ENCODE results near the gene WWOX.
"Not testable (repeated sequence)": the region's sequence is repeated elsewhere in the genome, so short reads cannot be mapped to it uniquely, and the experiment has no call there.

WWOX gene

DNA sequence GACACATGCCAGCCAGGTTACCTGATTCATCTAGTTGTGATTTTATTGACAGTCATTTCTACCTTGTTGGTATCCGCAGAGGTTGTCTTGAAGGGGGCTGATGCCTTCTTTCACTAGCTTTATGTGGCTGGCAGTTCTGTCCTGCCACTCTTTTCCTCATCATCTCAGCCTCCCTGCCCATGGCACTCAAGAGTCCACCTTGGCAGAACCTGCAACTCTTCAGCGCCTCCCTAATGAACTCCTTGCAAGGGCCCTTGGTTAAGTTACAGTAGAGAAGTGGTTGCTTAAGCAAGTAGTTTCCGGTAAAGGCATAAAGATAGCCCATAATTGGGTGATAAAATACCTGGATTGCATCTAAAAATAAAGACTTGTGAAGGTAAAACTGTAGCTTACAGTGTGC, 489.9 kb downstream of the WWOX start:
- Histone ChIP-seq H3K27ac (ENCODE audit: low read length) (no peak overlapping the region), H3K9ac (ENCODE audit: low read length) (no peak overlapping the region), H3K4me1 (ENCODE audit: control insufficient read depth, low read depth, low read length) (peaks cover 11% of the 10 kb centered on the region), H3K36me3 (ENCODE audit: control insufficient read depth, low read depth, low read length) (no peaks in the 10 kb centered on the region), H3K4me3 (ENCODE audit: low read length) (no peak overlapping the region), H3K9me3 (ENCODE audit: control insufficient read depth, low read depth, low read length) (no peaks in the 10 kb centered on the region), H3K27me3 (ENCODE audit: control insufficient read depth, insufficient read depth, low read length) (no peaks in the 10 kb centered on the region)

DNA sequence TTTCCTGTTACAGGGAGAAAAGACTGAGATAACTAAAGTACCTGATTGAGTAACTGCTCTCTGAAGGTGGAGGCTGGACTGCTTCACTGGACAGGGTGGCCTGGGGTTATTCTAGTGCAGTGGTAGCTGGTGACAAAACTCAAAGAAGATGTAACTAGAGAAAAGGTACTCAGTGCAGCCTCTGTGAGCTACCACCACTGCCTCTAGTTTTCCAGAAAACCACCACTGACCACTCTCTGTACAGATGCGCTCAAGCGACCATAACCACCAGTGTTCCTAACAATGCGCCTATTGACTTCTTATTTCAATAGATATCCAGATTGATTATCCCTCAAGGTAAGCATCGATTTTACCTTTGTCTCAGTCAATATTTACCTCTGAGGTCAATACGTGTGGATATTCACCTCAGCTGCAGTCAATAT, 492.2 kb downstream of the WWOX start:
- Histone ChIP-seq H3K4me1 (ENCODE audit: control insufficient read depth, low read depth, low read length) (peaks cover 11% of the 10 kb centered on the region), H3K4me3 (ENCODE audit: low read length) (no peak overlapping the region), H3K9me3 (ENCODE audit: control insufficient read depth, low read depth, low read length) (no peaks in the 10 kb centered on the region), H3K36me3 (ENCODE audit: control insufficient read depth, low read depth, low read length) (no peaks in the 10 kb centered on the region), H3K9ac (ENCODE audit: low read length) (no peak overlapping the region), H3K27ac (ENCODE audit: low read length) (no peak overlapping the region), H3K27me3 (ENCODE audit: control insufficient read depth, insufficient read depth, low read length) (no peaks in the 10 kb centered on the region)

DNA sequence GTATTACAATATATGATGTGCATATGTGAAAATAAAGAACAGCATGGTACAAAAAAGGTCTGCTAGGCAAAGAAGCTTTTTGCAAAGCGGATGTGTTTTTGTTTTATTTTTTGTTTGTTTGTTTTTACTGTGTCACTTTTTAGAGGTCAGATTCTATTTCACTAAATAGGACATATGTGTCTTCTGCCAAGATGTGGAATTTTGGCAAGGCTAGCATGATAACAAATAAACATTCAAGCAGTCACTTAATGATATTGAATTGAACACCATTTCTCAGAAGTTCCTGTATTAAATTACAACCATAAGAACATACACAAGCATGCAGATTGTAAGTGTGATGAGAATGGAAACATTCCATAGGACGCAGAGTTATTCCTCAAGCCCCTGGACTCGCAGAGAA, 492.7 kb downstream of the WWOX start:
- H3K9me3 ChIP-seq (ENCODE audit: control insufficient read depth, low read depth, low read length) = no peaks in the 10 kb centered on the region
- no peak overlapping the region for H3K27ac ChIP-seq (ENCODE audit: low read length)
- H3K4me1 ChIP-seq (ENCODE audit: control insufficient read depth, low read depth, low read length) = peaks cover 11% of the 10 kb centered on the region
- H3K36me3 ChIP-seq (ENCODE audit: control insufficient read depth, low read depth, low read length) = no peaks in the 10 kb centered on the region
- no peaks in the 10 kb centered on the region for H3K27me3 ChIP-seq (ENCODE audit: control insufficient read depth, insufficient read depth, low read length)
- H3K4me3 ChIP-seq (ENCODE audit: low read length) = no peak overlapping the region
- no peak overlapping the region for H3K9ac ChIP-seq (ENCODE audit: low read length)

DNA sequence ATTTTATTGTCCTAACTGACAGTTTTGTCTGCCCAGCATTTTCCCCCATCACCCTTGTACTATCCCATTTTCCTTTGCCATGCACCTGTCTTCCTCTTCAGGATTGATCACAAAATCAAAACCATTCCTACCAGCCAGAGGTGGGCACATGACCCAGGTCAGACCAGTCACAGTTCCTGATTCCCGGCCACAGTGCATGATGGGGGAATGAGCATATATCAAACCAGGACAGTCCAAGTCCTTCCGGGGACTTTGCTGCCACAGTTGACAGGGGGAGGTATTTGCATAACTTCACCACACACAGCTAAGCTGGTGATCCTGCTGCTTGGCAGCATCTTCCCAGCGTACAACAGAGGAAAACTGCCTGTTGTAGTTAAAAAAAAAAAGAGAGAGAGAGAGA, 493.9 kb downstream of the WWOX start:
- Histone ChIP-seq H3K4me1 (ENCODE audit: control insufficient read depth, low read depth, low read length) (peaks cover 7% of the 10 kb centered on the region), H3K9me3 (ENCODE audit: control insufficient read depth, low read depth, low read length) (no peaks in the 10 kb centered on the region), H3K27me3 (ENCODE audit: control insufficient read depth, insufficient read depth, low read length) (no peaks in the 10 kb centered on the region), H3K9ac (ENCODE audit: low read length) (no peak overlapping the region), H3K27ac (ENCODE audit: low read length) (no peak overlapping the region), H3K4me3 (ENCODE audit: low read length) (no peak overlapping the region), H3K36me3 (ENCODE audit: control insufficient read depth, low read depth, low read length) (no peaks in the 10 kb centered on the region)

DNA sequence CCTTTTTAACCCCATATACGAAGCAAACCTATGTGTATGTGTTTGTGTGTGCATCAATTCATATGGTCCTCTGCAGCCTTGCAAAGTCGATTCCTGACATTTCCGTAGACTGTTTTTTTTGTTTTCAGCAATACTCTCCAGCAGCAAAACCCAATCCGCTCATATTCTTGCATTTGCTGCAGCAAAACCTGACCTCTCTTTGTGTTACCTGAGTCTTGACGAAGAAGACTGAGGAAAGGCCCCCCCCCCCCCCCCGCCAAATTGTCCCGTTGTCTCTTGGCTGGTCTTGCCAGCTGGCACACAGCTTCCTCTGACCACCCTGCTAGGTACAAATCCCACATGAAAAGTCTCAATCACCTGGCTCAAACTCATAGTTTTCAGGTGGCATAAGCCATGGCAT, 494.7 kb downstream of the WWOX start:
- H3K9ac ChIP-seq (ENCODE audit: low read length) = no peak overlapping the region
- H3K4me1 ChIP-seq (ENCODE audit: control insufficient read depth, low read depth, low read length) = peaks cover 7% of the 10 kb centered on the region
- no peaks in the 10 kb centered on the region for H3K27me3 ChIP-seq (ENCODE audit: control insufficient read depth, insufficient read depth, low read length)

DNA sequence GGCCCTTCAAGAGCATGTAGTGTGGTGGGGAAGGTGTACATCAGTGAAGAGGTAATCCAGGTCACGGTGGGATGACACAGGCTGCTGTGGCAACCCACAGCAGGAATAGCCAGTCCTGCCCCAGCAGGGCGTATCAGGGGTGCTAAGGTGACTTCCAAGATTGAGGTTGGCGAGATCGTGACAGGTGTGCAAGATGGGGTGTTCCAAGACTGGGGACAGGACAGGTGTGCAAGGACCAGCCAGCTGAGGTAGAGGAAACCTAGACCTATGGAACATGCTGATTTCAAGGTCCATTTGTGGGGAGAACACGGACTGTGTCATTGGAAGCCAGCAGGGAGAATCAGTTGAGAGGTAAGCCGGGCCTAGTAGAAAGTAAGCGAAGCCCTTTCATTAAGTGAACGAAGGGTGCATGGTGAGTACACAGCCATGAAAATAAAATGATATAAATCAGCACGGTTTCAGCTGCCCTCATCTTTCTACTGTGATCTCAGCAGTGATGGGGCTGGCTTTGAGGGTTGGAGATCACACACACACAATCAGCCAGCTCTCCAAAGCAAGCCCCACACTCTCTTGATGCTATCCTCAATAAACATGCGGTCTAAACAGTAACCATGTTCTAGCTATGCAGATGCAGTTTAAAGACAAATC, 497.0 kb downstream of the WWOX start:
- Histone ChIP-seq H3K9me3 (ENCODE audit: control insufficient read depth, low read depth, low read length) (no peaks in the 10 kb centered on the region), H3K27ac (ENCODE audit: low read length) (no peak overlapping the region), H3K4me1 (ENCODE audit: control insufficient read depth, low read depth, low read length) (peaks cover 7% of the 10 kb centered on the region)

More for the DNA sequence above, 494.7 kb downstream of the WWOX start:
- Histone ChIP-seq H3K4me3 (ENCODE audit: low read length) (no peak overlapping the region), H3K36me3 (ENCODE audit: control insufficient read depth, low read depth, low read length) (no peaks in the 10 kb centered on the region), H3K9me3 (ENCODE audit: control insufficient read depth, low read depth, low read length) (no peaks in the 10 kb centered on the region), H3K27ac (ENCODE audit: low read length) (no peak overlapping the region)

DNA sequence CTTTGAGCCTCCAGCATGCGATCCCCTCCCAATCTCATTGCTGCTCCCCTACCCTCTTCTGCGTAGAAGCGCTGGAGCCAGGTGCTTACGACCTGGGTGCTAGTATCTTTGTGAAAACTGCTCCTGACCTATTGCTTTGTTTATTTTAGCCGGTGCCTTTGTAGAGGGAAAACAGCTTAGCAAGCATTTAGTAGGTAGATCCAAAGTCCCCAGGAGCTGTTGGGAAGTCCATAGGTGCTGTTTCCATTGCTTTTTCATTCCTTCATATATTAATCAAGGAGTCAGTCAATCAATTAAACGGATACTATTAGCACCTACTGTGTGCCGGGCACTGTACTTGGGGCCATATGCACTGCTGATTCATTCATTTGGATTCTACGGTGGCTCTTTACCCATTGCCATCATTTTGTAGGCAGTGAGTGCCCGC, 497.6 kb downstream of the WWOX start:
- no peaks in the 10 kb centered on the region for H3K9me3 ChIP-seq (ENCODE audit: control insufficient read depth, low read depth, low read length)
- no peak overlapping the region for H3K27ac ChIP-seq (ENCODE audit: low read length)
- H3K27me3 ChIP-seq (ENCODE audit: control insufficient read depth, insufficient read depth, low read length) = no peaks in the 10 kb centered on the region
- no peak overlapping the region for H3K4me3 ChIP-seq (ENCODE audit: low read length)
- H3K9ac ChIP-seq (ENCODE audit: low read length) = no peak overlapping the region
- H3K4me1 ChIP-seq (ENCODE audit: control insufficient read depth, low read depth, low read length) = peaks cover 7% of the 10 kb centered on the region
- H3K36me3 ChIP-seq (ENCODE audit: control insufficient read depth, low read depth, low read length) = no peaks in the 10 kb centered on the region

More for the DNA sequence above, 497.0 kb downstream of the WWOX start:
- H3K9ac ChIP-seq (ENCODE audit: low read length) = no peak overlapping the region
- no peaks in the 10 kb centered on the region for H3K27me3 ChIP-seq (ENCODE audit: control insufficient read depth, insufficient read depth, low read length)
- no peaks in the 10 kb centered on the region for H3K36me3 ChIP-seq (ENCODE audit: control insufficient read depth, low read depth, low read length)
- no peak overlapping the region for H3K4me3 ChIP-seq (ENCODE audit: low read length)

DNA sequence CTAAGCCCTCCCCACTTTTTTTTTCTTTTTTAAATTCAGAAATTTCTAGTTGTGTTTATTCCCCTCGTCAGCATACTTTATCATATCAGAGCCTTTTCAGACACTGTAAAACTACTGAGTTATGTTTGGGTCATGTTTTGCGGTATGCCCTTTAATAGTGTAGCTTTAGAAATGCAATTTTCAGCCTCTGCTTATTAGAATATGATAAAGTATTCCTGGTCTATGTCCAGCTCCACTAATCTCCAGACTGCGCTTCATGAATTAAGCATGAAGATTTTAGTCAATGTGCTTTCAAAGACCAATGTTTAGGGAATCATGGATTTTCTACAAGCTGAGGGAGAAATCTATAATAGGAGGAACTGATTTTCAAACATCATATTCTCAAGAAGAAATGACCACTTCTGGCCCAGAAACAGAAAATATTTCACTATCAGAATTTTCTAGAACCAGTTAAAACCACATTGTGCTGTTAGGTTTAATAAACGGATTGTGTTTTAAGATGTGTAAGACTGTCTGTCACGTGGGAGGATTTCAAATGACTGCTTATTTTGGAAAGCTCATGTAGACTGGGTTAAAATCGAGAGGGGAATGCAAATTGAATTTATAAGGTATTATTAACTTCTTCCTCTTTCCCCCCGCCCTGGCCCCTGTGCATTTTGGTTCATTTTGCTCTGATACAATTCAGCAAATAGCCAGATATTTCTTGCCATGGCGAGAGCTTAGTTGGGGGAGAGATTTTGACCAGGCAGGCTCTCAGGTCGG, 498.5 kb downstream of the WWOX start:
- Histone ChIP-seq H3K27me3 (ENCODE audit: control insufficient read depth, insufficient read depth, low read length) (no peaks in the 10 kb centered on the region), H3K9me3 (ENCODE audit: control insufficient read depth, low read depth, low read length) (no peaks in the 10 kb centered on the region), H3K9ac (ENCODE audit: low read length) (no peak overlapping the region), H3K4me3 (ENCODE audit: low read length) (no peak overlapping the region), H3K36me3 (ENCODE audit: control insufficient read depth, low read depth, low read length) (no peaks in the 10 kb centered on the region), H3K27ac (ENCODE audit: low read length) (no peak overlapping the region), H3K4me1 (ENCODE audit: control insufficient read depth, low read depth, low read length) (peaks cover 7% of the 10 kb centered on the region)

DNA sequence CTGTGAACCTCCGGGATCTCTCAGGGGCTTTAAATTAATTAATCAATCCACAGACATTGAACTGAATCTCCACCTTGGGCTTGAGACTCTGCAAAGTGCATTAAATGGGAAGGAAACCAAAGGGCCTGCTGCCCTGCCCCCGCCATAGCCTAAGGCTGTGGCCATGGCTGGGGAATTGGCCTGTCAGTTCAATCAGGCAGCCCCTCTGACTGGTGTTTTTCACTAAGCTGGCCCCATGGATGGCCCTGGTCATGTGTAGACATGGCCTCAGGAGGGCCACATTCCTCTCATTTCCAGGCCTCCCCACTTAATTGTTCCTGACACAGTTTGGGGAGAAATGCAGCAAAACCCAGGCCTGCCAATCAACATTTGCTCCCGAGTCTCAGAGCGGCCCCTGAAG, 499.8 kb downstream of the WWOX start:
- H3K27ac ChIP-seq (ENCODE audit: low read length) = no peak overlapping the region
- H3K27me3 ChIP-seq (ENCODE audit: control insufficient read depth, insufficient read depth, low read length) = no peaks in the 10 kb centered on the region
- H3K36me3 ChIP-seq (ENCODE audit: control insufficient read depth, low read depth, low read length) = no peaks in the 10 kb centered on the region
- no peak overlapping the region for H3K4me3 ChIP-seq (ENCODE audit: low read length)
- no peaks in the 10 kb centered on the region for H3K4me1 ChIP-seq (ENCODE audit: control insufficient read depth, low read depth, low read length)
- no peak overlapping the region for H3K9ac ChIP-seq (ENCODE audit: low read length)
- no peaks in the 10 kb centered on the region for H3K9me3 ChIP-seq (ENCODE audit: control insufficient read depth, low read depth, low read length)

DNA sequence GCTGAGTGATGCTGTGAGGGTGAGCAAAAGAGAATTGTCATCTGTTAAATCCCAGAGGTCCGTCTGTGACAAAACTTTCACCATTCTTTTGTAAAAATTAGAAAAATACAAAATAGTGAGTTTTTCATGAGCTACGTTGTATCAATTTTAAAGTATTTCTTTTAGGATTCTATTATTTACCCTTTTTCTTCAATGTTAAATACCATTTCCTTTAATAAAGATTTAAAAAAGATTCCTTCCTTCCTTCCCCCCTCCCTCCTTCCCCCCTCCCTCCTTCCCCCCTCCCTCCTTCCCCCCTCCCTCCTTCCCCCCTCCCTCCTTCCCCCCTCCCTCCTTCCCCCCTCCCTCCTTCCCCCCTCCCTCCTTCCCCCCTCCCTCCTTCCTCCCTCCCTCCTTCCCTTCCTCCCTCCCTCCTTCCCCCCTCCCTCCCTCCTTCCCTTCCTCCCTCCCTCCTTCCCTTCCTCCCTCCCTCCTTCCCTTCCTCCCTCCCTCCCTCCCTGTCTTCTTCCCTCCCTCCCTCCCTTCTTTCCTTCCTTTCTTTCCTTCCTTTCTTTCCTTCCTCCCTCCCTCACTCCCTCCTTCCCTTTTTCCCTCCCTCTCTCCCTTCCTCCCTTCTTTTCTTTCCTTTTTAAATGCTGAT, 505.1 kb downstream of the WWOX start:
- not testable (repeated sequence) for H3K27ac ChIP-seq (ENCODE audit: low read length); H3K36me3 ChIP-seq (ENCODE audit: control insufficient read depth, low read depth, low read length); H3K9me3 ChIP-seq (ENCODE audit: control insufficient read depth, low read depth, low read length); H3K9ac ChIP-seq (ENCODE audit: low read length); H3K27me3 ChIP-seq (ENCODE audit: control insufficient read depth, insufficient read depth, low read length); H3K4me3 ChIP-seq (ENCODE audit: low read length)
- H3K4me1 ChIP-seq (ENCODE audit: control insufficient read depth, low read depth, low read length) = peaks cover 37% of the 10 kb centered on the region

DNA sequence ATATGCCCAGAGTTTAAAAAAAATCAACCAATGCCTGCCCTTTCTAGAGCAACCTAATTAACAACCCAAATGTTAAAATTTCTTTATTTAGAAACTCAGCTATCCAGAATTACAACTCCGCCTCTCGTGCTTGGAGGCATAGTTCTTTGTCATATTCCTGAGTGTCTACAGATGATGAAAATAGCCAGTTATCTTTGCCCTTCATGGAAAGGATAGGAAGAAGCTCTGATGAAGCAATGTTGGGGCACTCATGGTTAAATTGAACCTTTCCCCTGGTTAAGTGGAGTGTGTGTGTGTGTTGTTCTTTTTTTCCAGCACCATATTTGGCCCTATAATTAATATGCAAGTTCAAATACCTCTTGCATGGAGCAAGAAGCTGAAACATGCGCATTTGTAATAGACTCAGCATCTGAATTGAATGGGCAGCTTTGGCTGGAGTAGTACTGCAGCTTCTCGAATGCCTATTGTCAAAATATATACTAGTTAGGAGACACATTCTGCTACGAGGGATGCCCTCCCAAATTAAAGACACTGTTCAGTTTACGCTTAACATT, 506.2 kb downstream of the WWOX start:
- Histone ChIP-seq H3K4me3 (ENCODE audit: low read length) (no peak overlapping the region), H3K4me1 (ENCODE audit: control insufficient read depth, low read depth, low read length) (peaks cover 38% of the 10 kb centered on the region), H3K27me3 (ENCODE audit: control insufficient read depth, insufficient read depth, low read length) (no peaks in the 10 kb centered on the region), H3K27ac (ENCODE audit: low read length) (no peak overlapping the region), H3K36me3 (ENCODE audit: control insufficient read depth, low read depth, low read length) (no peaks in the 10 kb centered on the region), H3K9me3 (ENCODE audit: control insufficient read depth, low read depth, low read length) (no peaks in the 10 kb centered on the region), H3K9ac (ENCODE audit: low read length) (no peak overlapping the region)

Measured in iPS-18a (cell line).